IPS-18c (cell line): ENCODE data around the gene GSDME.

ENCODE experiments used
- H3K4me3 ChIP-seq: 2 replicates; pipeline ENCODE4 v1.7.0; 2013; ENCODE audit warnings: low read depth, mild to moderate bottlenecking, low read length, moderate library complexity; ENCODE audit not compliant: insufficient read depth
- H3K9me3 ChIP-seq: one replicate; pipeline ENCODE4 v1.6.1; 2013; ENCODE audit warnings: mild to moderate bottlenecking, low read length, moderate library complexity; ENCODE audit not compliant: control insufficient read depth, insufficient read depth

Gene GSDME

DNA sequence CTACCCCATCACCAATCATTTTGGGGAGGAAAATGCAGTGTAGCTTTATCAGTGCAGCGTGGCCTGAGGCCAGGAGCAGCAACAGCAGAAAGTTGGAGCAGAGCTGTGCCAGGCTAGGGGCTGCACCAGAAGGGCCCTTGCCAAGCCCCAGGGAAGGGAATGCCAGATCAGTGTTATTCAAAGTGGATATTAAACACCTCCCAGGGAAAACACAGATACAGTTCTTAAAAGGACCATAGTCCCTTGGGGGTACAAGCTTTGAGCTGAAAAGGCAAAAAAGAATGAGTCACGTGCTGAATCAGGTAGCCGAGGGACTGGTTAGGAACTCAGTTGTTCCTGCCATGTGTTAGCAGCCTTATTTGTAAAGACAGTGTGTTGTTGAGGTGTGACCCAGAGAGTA, 54.0 kb downstream of the GSDME start:
- no peak overlapping the region for H3K4me3 ChIP-seq
- no peaks in the 10 kb centered on the region for H3K9me3 ChIP-seq

GRCh38 chr7:24702755-24703154, 54.5 kb downstream of the GSDME start:
- no peaks in the 10 kb centered on the region for H3K9me3 ChIP-seq
- no peak overlapping the region for H3K4me3 ChIP-seq

DNA sequence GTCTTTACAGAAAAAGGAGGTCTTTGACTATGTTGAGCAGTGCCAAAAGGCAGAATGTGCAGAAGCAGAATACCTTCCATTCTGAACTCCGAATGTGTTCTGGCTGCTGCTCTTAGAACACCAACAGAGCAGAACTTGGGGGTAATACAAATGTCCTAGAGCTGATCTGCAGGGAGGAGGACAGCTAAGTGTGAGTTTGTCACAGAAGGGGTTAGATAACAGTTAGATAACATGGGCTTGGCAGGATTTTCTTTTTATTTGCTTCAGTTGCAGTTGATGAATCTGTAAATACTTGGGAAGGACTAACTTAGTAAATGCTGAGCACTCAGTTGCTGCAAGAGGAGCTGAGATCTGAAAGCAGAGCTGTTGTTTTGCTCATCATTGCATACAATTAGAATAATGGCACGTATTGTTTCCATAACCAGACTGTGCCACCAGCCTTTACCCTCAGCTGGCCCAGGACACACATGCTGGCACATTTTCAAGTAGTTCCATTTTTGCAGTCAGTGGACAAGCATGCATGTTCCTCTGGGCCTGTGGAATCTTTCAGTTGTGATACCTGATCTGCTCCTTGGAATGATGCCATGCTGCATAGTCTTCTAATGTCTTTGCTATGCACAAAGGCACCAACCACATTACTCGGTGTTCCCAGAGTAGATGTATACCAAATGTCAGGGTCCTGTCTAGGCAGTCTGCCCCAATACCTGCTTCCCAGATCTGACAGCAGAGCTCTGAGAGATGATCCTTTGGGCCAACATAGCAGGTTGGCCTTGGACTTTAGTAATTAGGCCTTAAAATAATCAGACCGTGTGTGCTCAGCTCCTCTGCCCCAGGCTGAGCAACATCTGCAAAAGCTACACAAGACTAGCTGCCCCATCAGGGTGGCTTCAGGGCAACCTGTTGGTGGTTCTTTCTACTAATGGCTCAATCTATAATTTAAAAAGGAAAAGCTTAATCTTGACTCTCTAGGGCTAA, 55.7 kb downstream of the GSDME start:
- no peak overlapping the region for H3K4me3 ChIP-seq
- H3K9me3 ChIP-seq, result no peaks in the 10 kb centered on the region

- Histone ChIP-seq H3K4me3 (no peak overlapping the region), H3K9me3 (no peaks in the 10 kb centered on the region)
These were observed 56.6 kb downstream of the GSDME start for GRCh38 chr7:24700521-24701260.

DNA sequence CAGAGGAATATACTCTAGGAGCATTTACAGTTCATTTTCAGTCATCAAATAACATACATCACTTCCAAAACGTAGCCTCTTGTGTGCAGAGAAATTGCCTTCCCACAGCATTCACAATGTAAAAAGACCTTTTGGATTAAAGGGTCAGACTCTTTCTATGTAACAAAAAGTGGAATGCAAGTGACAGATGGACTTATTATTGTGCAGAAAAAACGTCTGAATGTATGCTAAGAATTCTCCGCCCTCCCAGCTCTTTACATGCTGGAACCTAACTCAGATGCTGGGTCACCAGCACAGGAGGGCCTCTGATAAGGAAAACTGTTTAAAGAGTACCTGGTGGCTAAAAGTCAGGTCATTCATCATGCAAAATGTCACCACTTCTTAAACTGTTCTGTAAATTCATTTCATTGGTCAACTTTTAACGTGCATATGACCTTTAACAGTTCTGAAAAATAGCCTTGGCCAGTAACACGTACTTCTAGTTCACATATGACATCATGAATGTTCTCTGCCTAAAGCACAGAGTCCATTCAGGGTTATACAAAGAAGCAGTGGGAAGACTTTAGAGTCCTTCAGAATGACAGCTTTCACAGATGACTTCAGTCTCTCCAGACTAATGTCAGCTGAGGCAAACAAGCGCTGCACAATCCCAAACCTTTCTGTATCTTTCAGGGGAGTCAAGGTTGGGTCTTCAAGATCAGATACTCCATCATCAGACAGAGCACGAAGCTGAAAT, 58.6 kb downstream of the GSDME start:
- Histone ChIP-seq H3K4me3 (no peak overlapping the region), H3K9me3 (no peaks in the 10 kb centered on the region)

DNA sequence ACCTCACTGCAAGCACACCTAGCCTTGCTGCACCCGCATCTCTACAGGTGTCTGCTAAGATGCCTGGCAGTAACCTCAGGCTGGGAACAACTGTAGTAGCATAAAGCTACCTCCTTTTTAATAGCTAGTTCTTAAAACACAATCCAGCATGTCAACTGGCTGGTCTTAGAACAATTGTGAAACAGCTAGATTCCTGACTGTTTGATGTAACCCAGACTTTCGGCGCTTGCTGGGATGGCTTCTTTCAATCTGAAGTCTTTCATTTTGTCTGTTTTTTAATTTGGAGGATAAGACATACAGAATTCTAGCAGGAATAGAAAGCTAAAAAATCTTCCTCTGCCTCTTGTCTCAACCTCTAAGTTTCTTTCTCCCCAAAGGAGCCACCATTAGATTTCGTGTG, 59.8 kb downstream of the GSDME start:
- H3K4me3 ChIP-seq, result no peak overlapping the region

GRCh38 chr7:24692592-24692991, 64.7 kb downstream of the GSDME start:
- Histone ChIP-seq H3K4me3 (no peak overlapping the region), H3K9me3 (no peaks in the 10 kb centered on the region)

More for the DNA sequence above, 59.8 kb downstream of the GSDME start:
- H3K9me3 ChIP-seq, result no peaks in the 10 kb centered on the region

GRCh38 chr7:24690251-24690650, 67.0 kb downstream of the GSDME start:
- no peak overlapping the region for H3K4me3 ChIP-seq
- H3K9me3 ChIP-seq, result no peaks in the 10 kb centered on the region

DNA sequence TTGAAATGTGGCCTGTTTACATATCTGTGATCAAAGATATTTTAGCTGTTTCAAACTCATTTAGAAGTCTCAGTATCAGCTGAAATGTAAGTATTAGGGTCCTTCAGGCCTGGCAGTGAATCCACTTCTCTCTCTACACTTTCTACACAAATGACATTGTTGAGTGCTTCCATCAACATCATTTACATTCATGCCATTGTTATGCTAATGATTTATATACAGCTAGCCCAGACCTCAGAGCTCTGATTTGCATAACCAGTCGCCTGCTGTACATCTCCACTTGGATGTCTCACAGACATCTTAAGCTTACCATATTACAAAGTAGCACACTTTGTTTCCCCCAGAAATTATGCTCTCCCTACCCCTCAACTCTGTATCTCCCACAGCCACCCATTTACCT, 71.6 kb downstream of the GSDME start:
- H3K9me3 ChIP-seq, result no peaks in the 10 kb centered on the region

DNA sequence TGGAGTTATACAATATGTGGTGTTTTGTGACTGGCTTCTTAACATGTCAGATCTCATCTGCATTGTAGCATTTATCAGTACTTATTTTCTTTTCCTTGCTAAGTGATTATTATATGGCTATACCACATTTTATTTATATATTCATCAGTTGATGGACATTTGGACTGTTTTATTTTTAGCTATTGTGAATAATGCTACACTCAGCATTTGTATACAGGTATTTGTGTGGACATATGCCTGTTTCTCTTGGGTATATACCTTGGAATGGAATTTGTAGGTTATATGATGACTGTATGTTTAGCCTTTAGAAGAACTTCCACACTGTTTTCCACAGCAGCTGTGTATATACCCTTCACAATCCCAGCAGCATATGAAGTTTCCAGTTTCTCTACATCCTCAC, 86.5 kb downstream of the GSDME start:
- H3K4me3 ChIP-seq, result no peak overlapping the region
- no peaks in the 10 kb centered on the region for H3K9me3 ChIP-seq

More for the DNA sequence above, 71.6 kb downstream of the GSDME start:
- no peak overlapping the region for H3K4me3 ChIP-seq

GRCh38 chr7:24669971-24670591, 87.2 kb downstream of the GSDME start:
- no peaks in the 10 kb centered on the region for H3K9me3 ChIP-seq
- H3K4me3 ChIP-seq, result no peak overlapping the region

- no peak overlapping the region for H3K4me3 ChIP-seq
- H3K9me3 ChIP-seq, result no peaks in the 10 kb centered on the region
These were observed 88.2 kb downstream of the GSDME start for GRCh38 chr7:24668927-24669635.

DNA sequence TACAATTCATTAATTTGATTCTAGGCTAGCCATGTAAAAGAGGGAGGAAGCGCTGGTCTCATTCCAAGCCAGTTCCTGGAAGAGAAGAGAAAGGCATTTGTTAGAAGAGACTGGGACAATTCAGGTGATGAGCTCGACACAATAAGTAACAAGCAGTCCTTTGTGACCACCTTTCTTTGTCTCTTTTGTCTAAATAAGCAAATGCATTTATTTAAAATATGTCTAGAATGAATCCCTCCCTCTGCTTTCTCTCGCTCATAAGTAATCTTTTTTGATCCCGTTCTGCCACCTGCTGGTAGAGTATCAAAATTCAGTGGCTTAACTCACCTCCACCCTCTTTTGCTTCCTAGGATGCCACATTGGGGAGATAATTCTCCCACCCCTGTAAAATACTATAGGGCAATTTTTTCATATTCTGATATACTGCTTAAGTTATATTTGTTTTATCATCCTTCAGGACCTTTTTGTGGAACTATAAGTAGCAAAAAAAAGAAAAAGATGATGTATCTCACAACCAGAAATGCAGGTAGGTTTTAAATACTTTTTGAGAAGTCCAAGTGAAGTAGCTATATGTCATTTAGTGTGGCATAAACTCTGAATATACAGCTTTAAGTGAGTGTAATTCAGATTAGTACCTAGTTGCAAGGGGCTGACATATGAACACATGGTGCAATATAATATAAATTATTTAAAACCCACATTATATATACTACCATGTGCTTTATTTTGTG, 91.5 kb downstream of the GSDME start:
- Histone ChIP-seq H3K4me3 (no peak overlapping the region), H3K9me3 (no peaks in the 10 kb centered on the region)

DNA sequence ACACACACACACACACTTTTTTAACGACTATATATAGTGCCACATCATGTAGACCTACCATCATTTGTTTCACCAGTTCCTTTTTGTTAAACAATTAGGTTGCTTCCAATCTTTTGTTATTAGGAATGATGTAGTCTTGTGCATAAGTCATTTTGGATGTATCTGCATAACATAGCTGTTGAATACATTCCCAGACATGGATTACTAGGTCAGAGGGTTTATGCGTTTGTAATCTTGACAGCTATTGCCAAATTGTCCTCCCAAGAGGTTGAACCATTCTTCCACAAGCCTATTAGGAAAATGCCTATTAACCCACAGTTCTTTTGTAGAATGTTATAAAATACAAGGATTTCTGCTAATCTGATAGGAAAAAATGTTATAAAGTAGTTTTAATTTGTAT, 96.7 kb downstream of the GSDME start:
- Histone ChIP-seq H3K9me3 (no peaks in the 10 kb centered on the region), H3K4me3 (no peak overlapping the region)

- Histone ChIP-seq H3K4me3 (no peak overlapping the region), H3K9me3 (no peaks in the 10 kb centered on the region)
These were observed 97.8 kb downstream of the GSDME start for GRCh38 chr7:24659505-24659904.

DNA sequence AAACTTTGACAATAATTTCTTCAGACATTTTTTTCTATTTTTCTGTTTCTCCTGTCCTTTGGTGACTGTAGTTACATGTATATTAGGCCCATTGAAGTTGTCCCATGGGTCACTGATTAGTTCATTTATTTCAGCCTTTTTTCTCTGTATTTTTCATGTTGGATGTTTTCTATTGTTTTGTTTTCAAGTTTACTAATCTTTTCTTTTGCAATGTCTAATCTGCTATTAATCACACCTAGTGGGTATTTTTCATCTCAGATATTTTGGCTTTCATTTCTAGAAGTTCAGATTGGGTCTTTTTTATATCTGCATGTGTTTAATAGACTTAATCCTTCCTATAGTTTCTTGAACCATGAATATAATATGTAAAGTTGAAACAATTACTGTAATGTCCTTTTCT, 99.3 kb downstream of the GSDME start:
- Histone ChIP-seq H3K4me3 (no peak overlapping the region), H3K9me3 (no peaks in the 10 kb centered on the region)
